MM.1S (cell line): ENCODE data around the gene GABRG3.

ENCODE experiments used
- DNase-seq: peaks from one replicate; pipeline ENCODE4 v3.0.0-alpha.2; 2015
- H2AFZ ChIP-seq: fragments of 300-600 bp; sonication (generic); 2 replicates; pipeline ENCODE4 v1.6.0; 2016; ENCODE audit warnings: antibody characterized with exemption, low read length
- H3F3A ChIP-seq: fragments of 300-600 bp; sonication (generic); 2 replicates; pipeline ENCODE4 v1.6.1; 2016; ENCODE audit warnings: mild to moderate bottlenecking, antibody characterized with exemption, low read length, moderate library complexity, mixed read lengths; ENCODE audit not compliant: insufficient read depth
- H3K27ac ChIP-seq: fragments of 300-600 bp; sonication (generic); 2 replicates; pipeline ENCODE4 v1.5.1; 2016; ENCODE audit warnings: mild to moderate bottlenecking, low read length
- H3K27me3 ChIP-seq: fragments of 300-600 bp; sonication (generic); replicated peaks from 2 replicates; pipeline ENCODE4 v1.6.0; 2016; ENCODE audit warnings: low read length; ENCODE audit not compliant: insufficient read depth
- H3K36me3 ChIP-seq: fragments of 300-600 bp; sonication (generic); replicated peaks from 2 replicates; pipeline ENCODE4 v1.6.1; 2016; ENCODE audit warnings: mild to moderate bottlenecking, low read length, mixed read lengths; ENCODE audit not compliant: insufficient read depth
- H3K4me1 ChIP-seq: fragments of 300-600 bp; sonication (generic); 2 replicates; pipeline ENCODE4 v1.6.1; 2016; ENCODE audit warnings: low read length, mixed read lengths
- H3K4me2 ChIP-seq: fragments of 300-600 bp; sonication (generic); 2 replicates; pipeline ENCODE4 v1.6.0; 2016; ENCODE audit warnings: low read depth, low read length
- H3K4me3 ChIP-seq: fragments of 300-600 bp; sonication (generic); 2 replicates; pipeline ENCODE4 v1.5.1; 2016; ENCODE audit warnings: low read length, mixed read lengths
- H3K79me2 ChIP-seq: fragments of 300-600 bp; sonication (generic); 2 replicates; pipeline ENCODE4 v1.6.1; 2016; ENCODE audit warnings: mixed run types, low read length, mixed read lengths
- H3K9ac ChIP-seq: fragments of 300-600 bp; sonication (generic); 2 replicates; pipeline ENCODE4 v1.6.1; 2016; ENCODE audit warnings: low read length, mixed read lengths
- H3K9me2 ChIP-seq: fragments of 300-600 bp; sonication (generic); replicated peaks from 2 replicates; pipeline ENCODE4 v1.6.1; 2016; ENCODE audit warnings: mild to moderate bottlenecking, low read length, mixed read lengths; ENCODE audit not compliant: insufficient read depth
- H3K9me3 ChIP-seq: fragments of 300-600 bp; sonication (generic); replicated peaks from 2 replicates; pipeline ENCODE4 v1.6.1; 2016; ENCODE audit warnings: mild to moderate bottlenecking, low read length, mixed read lengths; ENCODE audit not compliant: insufficient read depth
- H4K20me1 ChIP-seq: fragments of 300-600 bp; sonication (generic); 2 replicates; pipeline ENCODE4 v1.6.1; 2016; ENCODE audit warnings: mild to moderate bottlenecking, low read length, moderate library complexity, mixed read lengths; ENCODE audit not compliant: insufficient read depth
- EZH2 ChIP-seq: fragments of 300-600 bp; sonication (generic); optimal IDR thresholded peaks from 2 replicates; pipeline ENCODE3; 2017; ENCODE audit warnings: low read depth, mild to moderate bottlenecking, antibody characterized with exemption, low read length, mixed read lengths
- EZH2phosphoT487 ChIP-seq: fragments of 300-600 bp; sonication (generic); IDR thresholded peaks from 2 replicates; pipeline ENCODE4 v1.6.1; 2018; ENCODE audit warnings: antibody characterized with exemption, low read length
- TF ChIP-seq, protein P1 (sequence below): fragments of 300-600 bp; sonication (generic); IDR thresholded peaks from 2 replicates; pipeline ENCODE4 v1.5.1; 2016; ENCODE audit warnings: antibody characterized with exemption, low read length, mixed read lengths

Gene GABRG3

DNA sequence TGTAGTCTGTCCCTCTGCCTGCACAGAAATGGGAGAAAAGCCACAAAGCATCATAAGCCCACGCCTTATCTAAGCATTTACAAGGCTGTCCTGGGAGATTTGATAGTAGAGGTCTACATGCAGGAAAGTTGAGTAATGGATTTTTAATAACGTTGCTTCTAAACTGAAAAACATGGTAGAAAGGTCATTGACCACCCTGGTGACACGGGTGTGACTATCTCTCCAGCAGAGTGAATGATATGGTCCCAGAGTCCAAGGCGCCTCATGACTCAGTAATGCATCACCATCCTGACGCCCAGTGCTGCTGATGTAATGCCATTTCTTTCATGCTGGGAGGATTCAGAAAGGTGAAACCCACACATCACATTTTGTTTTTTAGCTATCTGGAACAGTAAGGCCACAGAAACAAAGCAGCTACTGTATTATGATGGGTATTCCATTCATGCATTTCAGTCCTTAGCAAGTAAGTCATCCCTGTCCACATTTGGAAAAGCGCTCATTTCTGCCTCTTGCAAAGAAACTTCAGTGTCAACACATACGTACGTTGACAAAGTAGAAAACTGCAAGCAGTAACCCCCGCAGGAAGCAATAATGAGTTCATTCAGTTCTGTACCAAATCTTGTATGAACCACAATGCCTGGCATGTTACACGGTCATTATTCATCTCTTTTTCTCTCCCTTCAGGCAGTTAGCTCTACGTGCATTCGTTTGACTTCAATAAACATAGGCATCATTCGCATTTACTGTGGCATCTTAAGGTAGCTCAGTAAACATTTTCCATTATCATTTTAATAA, 483.5 kb downstream of the GABRG3 start:
- Histone ChIP-seq H3F3A (no peaks in the 10 kb centered on the region), H3K4me2 (no peak overlapping the region), H3K27me3 (no peaks in the 10 kb centered on the region), H3K4me3 (no peak overlapping the region), H3K9me3 (no peaks in the 10 kb centered on the region), H4K20me1 (no peaks in the 10 kb centered on the region), H3K36me3 (no peaks in the 10 kb centered on the region), H3K4me1 (no peaks in the 10 kb centered on the region), H2AFZ (no peak overlapping the region), H3K9me2 (no peaks in the 10 kb centered on the region), H3K27ac (no peak overlapping the region), H3K9ac (no peak overlapping the region), H3K79me2 (no peaks in the 10 kb centered on the region)
- TF ChIP-seq EZH2 (no peak), EZH2phosphoT487 (no peak)
- TF ChIP-seq, protein P1, sequence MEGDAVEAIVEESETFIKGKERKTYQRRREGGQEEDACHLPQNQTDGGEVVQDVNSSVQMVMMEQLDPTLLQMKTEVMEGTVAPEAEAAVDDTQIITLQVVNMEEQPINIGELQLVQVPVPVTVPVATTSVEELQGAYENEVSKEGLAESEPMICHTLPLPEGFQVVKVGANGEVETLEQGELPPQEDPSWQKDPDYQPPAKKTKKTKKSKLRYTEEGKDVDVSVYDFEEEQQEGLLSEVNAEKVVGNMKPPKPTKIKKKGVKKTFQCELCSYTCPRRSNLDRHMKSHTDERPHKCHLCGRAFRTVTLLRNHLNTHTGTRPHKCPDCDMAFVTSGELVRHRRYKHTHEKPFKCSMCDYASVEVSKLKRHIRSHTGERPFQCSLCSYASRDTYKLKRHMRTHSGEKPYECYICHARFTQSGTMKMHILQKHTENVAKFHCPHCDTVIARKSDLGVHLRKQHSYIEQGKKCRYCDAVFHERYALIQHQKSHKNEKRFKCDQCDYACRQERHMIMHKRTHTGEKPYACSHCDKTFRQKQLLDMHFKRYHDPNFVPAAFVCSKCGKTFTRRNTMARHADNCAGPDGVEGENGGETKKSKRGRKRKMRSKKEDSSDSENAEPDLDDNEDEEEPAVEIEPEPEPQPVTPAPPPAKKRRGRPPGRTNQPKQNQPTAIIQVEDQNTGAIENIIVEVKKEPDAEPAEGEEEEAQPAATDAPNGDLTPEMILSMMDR = no peak
- DNase-seq = no peak

DNA sequence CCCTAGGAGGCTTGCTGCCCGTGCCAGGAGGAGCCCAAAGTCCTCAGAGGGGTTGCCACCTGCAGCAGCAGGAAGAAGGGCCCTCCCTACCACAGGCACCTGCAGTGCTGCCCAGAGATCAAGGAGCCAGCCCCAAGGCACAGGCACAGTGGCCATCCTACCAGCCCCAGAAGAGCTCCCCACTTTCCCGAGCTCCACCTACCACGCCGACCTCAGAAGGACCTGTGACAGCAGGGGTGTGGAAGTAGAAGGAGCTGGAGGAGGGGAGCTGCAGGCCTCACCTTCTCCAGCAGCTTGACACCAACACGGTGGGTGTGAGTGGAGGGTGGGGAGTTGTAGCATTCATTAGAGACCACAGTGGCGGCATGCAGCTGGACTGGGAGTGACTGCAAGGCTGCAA, 485.8 kb downstream of the GABRG3 start:
- no peaks in the 10 kb centered on the region for H3F3A ChIP-seq
- TF ChIP-seq EZH2 (no peak), EZH2phosphoT487 (no peak)
- TF ChIP-seq, protein P1 = no peak
- no peaks in the 10 kb centered on the region for H3K9me2 ChIP-seq
- H3K9ac ChIP-seq = no peak overlapping the region
- no peaks in the 10 kb centered on the region for H3K4me1 ChIP-seq
- H2AFZ ChIP-seq = no peak overlapping the region
- no peaks in the 10 kb centered on the region for H3K27me3 ChIP-seq
- no peaks in the 10 kb centered on the region for H4K20me1 ChIP-seq
- no peak overlapping the region for H3K4me2 ChIP-seq
- no peak for DNase-seq
- H3K27ac ChIP-seq = no peak overlapping the region
- H3K79me2 ChIP-seq = no peaks in the 10 kb centered on the region
- no peak overlapping the region for H3K4me3 ChIP-seq
- no peaks in the 10 kb centered on the region for H3K36me3 ChIP-seq
- no peaks in the 10 kb centered on the region for H3K9me3 ChIP-seq

DNA sequence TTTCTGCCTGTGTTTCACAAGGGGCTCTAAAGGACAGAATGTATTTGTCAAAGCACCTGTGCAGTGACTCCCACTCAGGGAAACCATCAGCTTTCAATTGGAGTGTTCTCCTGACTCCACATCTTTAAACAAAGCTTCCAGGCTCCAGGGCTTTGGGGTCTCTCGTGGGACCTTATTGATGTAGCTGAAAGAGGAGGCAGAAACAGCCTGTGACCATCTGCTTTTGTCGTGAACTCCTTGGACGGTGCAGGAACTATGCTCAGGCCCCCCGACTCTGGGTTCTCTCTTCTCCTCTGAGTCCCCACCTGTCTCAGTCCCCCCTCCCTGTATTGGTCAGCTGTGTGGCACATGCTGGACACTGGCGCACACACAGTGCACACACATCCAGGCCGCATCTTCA, 486.8 kb downstream of the GABRG3 start:
- Histone ChIP-seq H3K4me1 (no peaks in the 10 kb centered on the region), H4K20me1 (no peaks in the 10 kb centered on the region), H3K4me2 (no peak overlapping the region), H3K27ac (no peak overlapping the region), H3K36me3 (no peaks in the 10 kb centered on the region), H3K9me3 (no peaks in the 10 kb centered on the region), H3F3A (no peaks in the 10 kb centered on the region), H3K9ac (no peak overlapping the region), H3K27me3 (no peaks in the 10 kb centered on the region), H3K4me3 (no peak overlapping the region), H3K9me2 (no peaks in the 10 kb centered on the region; the same call in 1 of the 2 replicates), H2AFZ (no peak overlapping the region), H3K79me2 (no peaks in the 10 kb centered on the region)
- TF ChIP-seq EZH2 = no peak
- TF ChIP-seq, protein P1 = no peak
- TF ChIP-seq EZH2phosphoT487 = no peak
- DNase-seq = no peak
